ENCODE data around the gene CCL4. TPM values are rescaled to one million over a fixed set of nuclear protein-coding genes. Genes with fewer than 3 reads are reported as not detected.
"Not testable (repeated sequence)": the region's sequence is repeated elsewhere in the genome, so short reads cannot be mapped to it uniquely, and the experiment has no call there.

CCL4 gene
- total RNA-seq, result 1 to 10 TPM in 2 of 4 donors, not detected in 2; 1.1 to 1.5 TPM

DNA sequence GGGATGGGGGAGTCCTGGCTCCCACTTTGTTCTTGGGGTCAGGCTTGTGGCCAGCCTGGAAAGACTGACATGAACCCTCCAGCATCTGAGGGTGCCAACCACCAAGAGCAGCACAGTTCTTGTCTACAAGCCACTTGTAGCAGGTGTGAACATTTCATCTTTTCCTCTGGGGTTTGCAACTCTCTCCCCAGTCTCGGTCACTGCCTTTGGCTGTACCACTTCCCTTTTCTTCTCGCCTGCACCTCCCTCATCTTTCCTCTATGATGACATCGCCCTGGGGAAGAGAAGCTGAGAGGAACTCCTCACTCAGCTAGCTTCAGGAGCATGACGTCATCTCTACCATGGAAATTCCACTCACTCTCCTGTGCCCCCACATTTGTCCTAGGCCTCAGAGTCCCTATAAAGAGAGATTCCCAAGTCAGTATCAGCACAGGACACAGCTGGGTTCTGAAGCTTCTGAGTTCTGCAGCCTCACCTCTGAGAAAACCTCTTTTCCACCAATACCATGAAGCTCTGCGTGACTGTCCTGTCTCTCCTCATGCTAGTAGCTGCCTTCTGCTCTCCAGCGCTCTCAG is at the start of gene CCL4:
Gene CCL4 (plus strand): TSS at position 427 of the 575 bp plus-strand sequence. CDS start 79 bp downstream, at position 506.
- H3K27me3 ChIP-seq, H3K36me3 ChIP-seq, H3K9me3 ChIP-seq, H3K4me1 ChIP-seq, H3K4me3 ChIP-seq: not testable (repeated sequence)
- H3K27ac ChIP-seq, result peak within 1 kb of the TSS in 2 of 4 donors; percentile 35 to 50
- peak in 2 of 3 donors; percentile 65 to 79 for DNase-seq

DNA sequence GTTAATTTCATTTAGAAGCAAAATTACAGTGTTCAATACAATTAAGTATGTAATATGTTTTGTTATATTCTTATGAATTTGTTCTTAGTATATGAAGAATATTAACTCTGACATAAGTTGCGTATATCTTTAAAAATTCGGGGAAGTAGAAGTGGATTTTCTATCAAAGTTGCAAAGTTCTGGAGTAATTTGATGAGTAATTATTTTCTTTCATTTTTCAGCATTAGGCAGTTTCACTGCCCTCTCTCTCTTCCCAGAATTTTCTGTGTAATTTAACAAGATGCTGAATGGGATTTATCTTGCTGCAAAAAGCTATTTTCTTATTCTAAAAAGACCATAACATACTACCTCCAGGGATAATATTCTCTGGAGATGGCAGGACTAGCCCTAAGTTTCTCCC is 48.5 kb upstream of the CCL4 start:
- Histone ChIP-seq H3K4me3 (no peak overlapping the region), H3K4me1 (no peaks in the 10 kb centered on the region), H3K27me3 (no peaks in the 10 kb centered on the region), H3K36me3 (no peaks in the 10 kb centered on the region), H3K9me3 (peaks cover 0 to 4% (median 0%) of the 10 kb centered on the region in 4 donors), H3K27ac (no peak overlapping the region)
- TF ChIP-seq POLR2A (IDR thresholded peaks at IDR 0.05), result no peak
- TF ChIP-seq, protein P1, sequence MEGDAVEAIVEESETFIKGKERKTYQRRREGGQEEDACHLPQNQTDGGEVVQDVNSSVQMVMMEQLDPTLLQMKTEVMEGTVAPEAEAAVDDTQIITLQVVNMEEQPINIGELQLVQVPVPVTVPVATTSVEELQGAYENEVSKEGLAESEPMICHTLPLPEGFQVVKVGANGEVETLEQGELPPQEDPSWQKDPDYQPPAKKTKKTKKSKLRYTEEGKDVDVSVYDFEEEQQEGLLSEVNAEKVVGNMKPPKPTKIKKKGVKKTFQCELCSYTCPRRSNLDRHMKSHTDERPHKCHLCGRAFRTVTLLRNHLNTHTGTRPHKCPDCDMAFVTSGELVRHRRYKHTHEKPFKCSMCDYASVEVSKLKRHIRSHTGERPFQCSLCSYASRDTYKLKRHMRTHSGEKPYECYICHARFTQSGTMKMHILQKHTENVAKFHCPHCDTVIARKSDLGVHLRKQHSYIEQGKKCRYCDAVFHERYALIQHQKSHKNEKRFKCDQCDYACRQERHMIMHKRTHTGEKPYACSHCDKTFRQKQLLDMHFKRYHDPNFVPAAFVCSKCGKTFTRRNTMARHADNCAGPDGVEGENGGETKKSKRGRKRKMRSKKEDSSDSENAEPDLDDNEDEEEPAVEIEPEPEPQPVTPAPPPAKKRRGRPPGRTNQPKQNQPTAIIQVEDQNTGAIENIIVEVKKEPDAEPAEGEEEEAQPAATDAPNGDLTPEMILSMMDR (IDR thresholded peaks at IDR 0.05), result no peak
- DNase-seq, result no peak

DNA sequence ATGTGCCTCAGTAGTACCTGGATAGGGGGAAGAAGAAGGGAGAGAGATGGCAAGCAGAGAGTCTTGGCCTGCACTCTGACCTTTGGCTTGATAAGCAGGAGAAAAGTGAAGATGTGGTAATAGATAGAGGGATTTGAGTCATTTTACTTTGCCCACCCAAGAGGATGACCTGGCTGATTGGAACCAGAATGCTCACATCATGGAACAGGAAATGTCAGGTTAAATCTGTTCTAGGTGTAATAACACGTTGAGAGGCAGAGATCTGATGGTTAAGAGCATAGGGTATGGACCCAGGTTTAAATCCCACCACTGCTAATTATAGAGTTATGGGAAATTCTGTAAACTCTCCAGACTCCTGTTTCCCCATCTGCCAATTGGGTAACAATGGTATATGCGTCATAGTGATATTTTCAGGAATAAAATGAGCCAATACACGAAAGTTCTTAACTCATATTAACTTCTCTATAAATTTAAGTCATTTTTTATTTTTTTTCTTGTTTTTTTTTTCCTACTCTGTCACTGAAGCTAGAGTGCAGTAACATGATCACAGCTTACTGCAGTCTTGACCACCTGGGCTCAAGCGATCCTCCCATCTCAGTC is 47.6 kb upstream of the CCL4 start:
- H3K9me3 ChIP-seq, result no peaks in the 10 kb centered on the region
- H3K4me3 ChIP-seq, result no peak overlapping the region
- H3K27ac ChIP-seq, result no peak overlapping the region
- H3K36me3 ChIP-seq, result no peaks in the 10 kb centered on the region
- H3K4me1 ChIP-seq, result no peaks in the 10 kb centered on the region
- DNase-seq, result no peak
- H3K27me3 ChIP-seq, result no peaks in the 10 kb centered on the region
- TF ChIP-seq, protein P1 (IDR thresholded peaks at IDR 0.05), result no peak
- no peak for TF ChIP-seq POLR2A (IDR thresholded peaks at IDR 0.05)

GRCh38 chr17:36057911-36058310 is 45.7 kb upstream of the CCL4 start:
- no peak for TF ChIP-seq POLR2A (IDR thresholded peaks at IDR 0.05)
- TF ChIP-seq, protein P1 (IDR thresholded peaks at IDR 0.05), result no peak
- H3K27ac ChIP-seq, result no peak overlapping the region
- no peaks in the 10 kb centered on the region for H3K36me3 ChIP-seq
- H3K27me3 ChIP-seq, result no peaks in the 10 kb centered on the region
- H3K4me3 ChIP-seq, result no peak overlapping the region
- no peaks in the 10 kb centered on the region for H3K9me3 ChIP-seq
- H3K4me1 ChIP-seq, result no peaks in the 10 kb centered on the region
- DNase-seq, result no peak

DNA sequence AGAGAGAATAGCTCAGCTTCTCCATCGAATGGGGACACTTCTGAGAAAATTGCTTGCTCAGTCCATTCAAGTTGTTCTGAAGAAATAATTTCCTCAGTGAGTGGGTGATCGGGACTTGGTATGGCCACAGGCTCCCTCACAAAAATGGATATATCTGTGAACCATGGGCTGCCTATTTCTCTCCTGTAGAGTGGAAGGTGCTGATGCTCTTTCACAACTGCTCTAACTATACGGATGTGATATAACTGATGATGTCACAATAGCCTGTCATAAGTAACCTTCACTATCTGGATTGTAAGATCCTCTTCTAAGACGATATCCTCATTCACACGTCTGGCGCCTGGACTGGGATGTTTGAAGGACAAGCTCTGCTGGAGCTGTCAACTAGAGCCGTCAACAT is 44.2 kb upstream of the CCL4 start:
- TF ChIP-seq, protein P1 (IDR thresholded peaks at IDR 0.05), result no peak
- no peak for TF ChIP-seq POLR2A (IDR thresholded peaks at IDR 0.05)
- no peak overlapping the region for H3K27ac ChIP-seq

GRCh38 chr17:36060816-36061215 is 42.8 kb upstream of the CCL4 start:
- H3K27me3 ChIP-seq, result no peaks in the 10 kb centered on the region
- no peaks in the 10 kb centered on the region for H3K36me3 ChIP-seq
- H3K4me3 ChIP-seq, result no peak overlapping the region
- TF ChIP-seq, protein P1 (IDR thresholded peaks at IDR 0.05), result no peak
- no peak for TF ChIP-seq POLR2A (IDR thresholded peaks at IDR 0.05)
- H3K4me1 ChIP-seq, result no peaks in the 10 kb centered on the region
- no peaks in the 10 kb centered on the region for H3K9me3 ChIP-seq
- no peak overlapping the region for H3K27ac ChIP-seq
- no peak for DNase-seq

More for the DNA sequence above, 44.2 kb upstream of the CCL4 start:
- DNase-seq, result no peak
- no peak overlapping the region for H3K4me3 ChIP-seq
- H3K4me1 ChIP-seq, result no peaks in the 10 kb centered on the region
- H3K27me3 ChIP-seq, result no peaks in the 10 kb centered on the region
- no peaks in the 10 kb centered on the region for H3K9me3 ChIP-seq
- no peaks in the 10 kb centered on the region for H3K36me3 ChIP-seq
